Measurements from ENCODE around the gene KNL1.

DNA sequence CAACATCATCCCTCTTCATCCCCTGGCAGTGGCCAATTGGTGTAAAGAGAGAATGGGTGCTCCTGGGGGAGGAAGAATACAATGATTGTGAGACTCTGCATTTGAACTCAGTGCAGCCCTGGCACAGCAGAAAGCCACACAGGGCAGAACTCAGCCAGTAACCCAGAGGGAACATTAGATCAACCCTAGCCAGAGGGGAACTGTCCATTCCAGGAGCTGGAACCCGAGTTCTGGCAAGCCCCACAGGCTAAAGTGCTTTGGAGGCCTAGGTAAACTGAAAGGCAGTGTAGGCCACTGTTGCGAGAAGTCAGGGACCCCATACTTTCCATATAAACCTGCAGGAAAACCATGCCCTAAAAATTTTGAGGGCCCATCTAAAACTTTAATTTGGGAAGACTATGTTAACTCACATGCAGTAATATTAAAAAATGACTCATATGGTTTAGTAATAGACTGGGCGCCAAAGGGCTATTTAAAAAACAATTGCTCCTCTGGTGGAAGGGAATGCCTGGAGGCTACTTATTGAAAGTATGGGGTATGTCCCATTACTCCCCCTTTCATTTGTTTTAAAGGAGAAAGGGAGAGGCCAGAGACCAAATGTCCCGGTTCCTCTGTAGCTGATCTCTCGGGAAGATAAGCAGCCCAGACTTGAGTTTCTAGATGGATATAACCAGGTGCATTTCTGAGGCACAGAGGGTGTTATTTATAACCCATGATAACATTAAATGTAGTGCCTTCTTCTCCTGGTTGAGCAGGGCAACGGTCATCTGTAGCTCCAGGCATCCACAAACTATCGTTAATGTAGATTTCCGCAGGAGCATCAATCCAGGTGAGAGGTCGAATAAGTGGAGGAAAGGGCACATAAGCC lies 95.1 kb downstream of the KNL1 start:
- no peak for TF ChIP-seq HDAC2 (IDR thresholded peaks at IDR 0.05)
- no peak for TF ChIP-seq MYC (IDR thresholded peaks at IDR 0.05; ENCODE audit: borderline replicate concordance, low read length)
- no peak for TF ChIP-seq CBX2 (IDR thresholded peaks at IDR 0.05; ENCODE audit: borderline replicate concordance, low read depth)

All from A549 (cell line).